Neural cell (in vitro differentiated cells): ENCODE data around the gene PIGZ. TPM values are rescaled to one million over a fixed set of nuclear protein-coding genes. Genes with fewer than 3 reads are reported as not detected.

ENCODE experiments used
- H2AFZ ChIP-seq: fragments of 200-600, 300-800 bp; sonication (generic), shearing (Covaris generic); 2 replicates; pipeline ENCODE4 v1.6.0; 2014; ENCODE audit warnings: low read depth, mild to moderate bottlenecking, antibody characterized with exemption, low read length, moderate library complexity
- H3F3A ChIP-seq: fragments of 200-600 bp; shearing (Covaris generic); 2 replicates; pipeline ENCODE4 v1.6.1; 2016; ENCODE audit warnings: mild to moderate bottlenecking, moderate library complexity, mixed read lengths, antibody characterized with exemption, low read length; ENCODE audit not compliant: insufficient read depth, poor library complexity, severe bottlenecking
- H3K27ac ChIP-seq: fragments of 200-600, 300-800 bp; sonication (generic), shearing (Covaris generic); 2 replicates; pipeline ENCODE4 v1.5.1; 2014; ENCODE audit warnings: mild to moderate bottlenecking, low read length, moderate library complexity
- H3K27me3 ChIP-seq: fragments of 300-800, 200-600 bp; sonication (generic), shearing (Covaris generic); 2 replicates; pipeline ENCODE4 v1.6.0; 2014; ENCODE audit warnings: mild to moderate bottlenecking, low read depth, low read length, moderate library complexity; ENCODE audit not compliant: insufficient read depth
- H3K36me3 ChIP-seq: fragments of 300-800, 200-600 bp; sonication (generic), shearing (Covaris generic); 2 replicates; pipeline ENCODE4 v1.5.1; 2014; ENCODE audit warnings: mild to moderate bottlenecking, antibody characterized with exemption, low read length, moderate library complexity; ENCODE audit not compliant: insufficient read depth
- H3K4me2 ChIP-seq: fragments of 300-800, 200-600 bp; sonication (generic), shearing (Covaris generic); 2 replicates; pipeline ENCODE4 v1.6.0; 2014; ENCODE audit warnings: mild to moderate bottlenecking, low read length
- H3K4me3 ChIP-seq: fragments of 300-800, 200-600 bp; sonication (generic), shearing (Covaris generic); 2 replicates; pipeline ENCODE4 v1.5.1; 2014; ENCODE audit warnings: mild to moderate bottlenecking, low read length, moderate library complexity
- H3K79me2 ChIP-seq: fragments of 200-600 bp; shearing (Covaris generic); replicated peaks from 2 replicates; pipeline ENCODE4 v1.6.0; 2014; ENCODE audit warnings: mild to moderate bottlenecking, low read length, moderate library complexity; ENCODE audit not compliant: insufficient read depth
- H3K9ac ChIP-seq: fragments of 300-800, 200-600 bp; sonication (generic), shearing (Covaris generic); 2 replicates; pipeline ENCODE4 v1.6.1; 2016; ENCODE audit warnings: mild to moderate bottlenecking, low read length, mixed read lengths
- H3K9me2 ChIP-seq: fragments of 200-600 bp; shearing (Covaris generic); 2 replicates; pipeline ENCODE4 v1.6.1; 2016; ENCODE audit warnings: mild to moderate bottlenecking, low read length, mixed read lengths; ENCODE audit not compliant: insufficient read depth
- H3K9me3 ChIP-seq: fragments of 200-600, 300-800 bp; sonication (generic), shearing (Covaris generic); 2 replicates; pipeline ENCODE4 v1.6.1; 2016; ENCODE audit warnings: mild to moderate bottlenecking, mixed run types, low read length, moderate library complexity, mixed read lengths
- H4K20me1 ChIP-seq: fragments of 200-600 bp; shearing (Covaris generic); 2 replicates; pipeline ENCODE4 v1.6.1; 2016; ENCODE audit warnings: mild to moderate bottlenecking, mixed run types; ENCODE audit not compliant: insufficient read depth
- CTCF ChIP-seq: fragments of 450-650 bp; IDR thresholded peaks from 2 replicates; pipeline ENCODE4 v1.5.1; 2014; ENCODE audit warnings: antibody characterized with exemption, mild to moderate bottlenecking, moderate library complexity; ENCODE audit not compliant: poor library complexity, severe bottlenecking
- EP300 ChIP-seq: fragments of 450-650 bp; conservative IDR thresholded peaks from 2 replicates; pipeline ENCODE4 v1.6.1; 2014; ENCODE audit warnings: antibody characterized with exemption, mild to moderate bottlenecking, moderate library complexity; ENCODE audit not compliant: poor library complexity, severe bottlenecking
- EZH2 ChIP-seq: fragments of 200-600, 300-800 bp; shearing (Covaris generic), sonication (generic); IDR thresholded peaks from 2 replicates; pipeline ENCODE4 v1.6.1; 2014; ENCODE audit warnings: antibody characterized with exemption, low read length, borderline replicate concordance, mild to moderate bottlenecking; ENCODE audit not compliant: insufficient read depth, poor library complexity, severe bottlenecking
- MXI1 ChIP-seq: fragments of 450-650 bp; conservative IDR thresholded peaks from 2 replicates; pipeline ENCODE4 v1.6.1; 2014; ENCODE audit warnings: antibody characterized with exemption, mild to moderate bottlenecking; ENCODE audit not compliant: poor library complexity, severe bottlenecking
- POLR2AphosphoS5 ChIP-seq: IDR thresholded peaks from 2 replicates; pipeline ENCODE4 v1.6.1; 2012
- RAD21 ChIP-seq: fragments of 450-650 bp; conservative IDR thresholded peaks from 2 replicates; pipeline ENCODE4 v1.6.1; 2014; ENCODE audit warnings: antibody characterized with exemption, mild to moderate bottlenecking, moderate library complexity
- REST ChIP-seq: IDR thresholded peaks from 2 replicates; pipeline ENCODE4 v1.6.1; 2012; ENCODE audit warnings: borderline replicate concordance
- SMC3 ChIP-seq: fragments of 450-650 bp; conservative IDR thresholded peaks from 2 replicates; pipeline ENCODE4 v1.6.1; 2014; ENCODE audit warnings: antibody characterized with exemption, mild to moderate bottlenecking, moderate library complexity; ENCODE audit not compliant: poor library complexity
- TAF1 ChIP-seq: IDR thresholded peaks from 2 replicates; pipeline ENCODE4 v1.6.1; 2012; ENCODE audit warnings: low read depth
- polyA plus RNA-seq: library from polyadenylated mRNA; depleted of rRNA; stranded (reverse); fragments of >200 nt; gene quantifications from 2 replicates; pipeline ENCODE4 v1.2.3, GENCODE V29; 2014

PIGZ gene
- polyA plus RNA-seq, 1 donor from 2014 or later, result 6.5 TPM

GRCh38 chr3:196931828-196932587 is 36.6 kb downstream of the PIGZ start:
- H3K4me3 ChIP-seq, result no peak overlapping the region
- no peaks in the 10 kb centered on the region for H3K79me2 ChIP-seq
- H3K36me3 ChIP-seq, result peaks cover 3% of the 10 kb centered on the region
- no peaks in the 10 kb centered on the region for H3K9me3 ChIP-seq
- H2AFZ ChIP-seq, result no peak overlapping the region
- H3K27me3 ChIP-seq, result no peaks in the 10 kb centered on the region
- H3K27ac ChIP-seq, result no peak overlapping the region
- no peaks in the 10 kb centered on the region for H3K9me2 ChIP-seq
- TF ChIP-seq EZH2 (no peak), TAF1 (no peak), REST (no peak), POLR2AphosphoS5 (no peak), EP300 (no peak), MXI1 (no peak), RAD21 (no peak), SMC3 (no peak), CTCF (no peak)
- no peaks in the 10 kb centered on the region for H4K20me1 ChIP-seq
- H3F3A ChIP-seq, result no peaks in the 10 kb centered on the region
- no peak overlapping the region for H3K4me2 ChIP-seq
- no peak overlapping the region for H3K9ac ChIP-seq

- Histone ChIP-seq H4K20me1 (no peaks in the 10 kb centered on the region), H3K79me2 (no peaks in the 10 kb centered on the region), H3K27me3 (no peaks in the 10 kb centered on the region), H3K36me3 (peaks cover 3% of the 10 kb centered on the region), H3K27ac (no peak overlapping the region), H3K9ac (no peak overlapping the region), H3K4me2 (no peak overlapping the region), H3K4me3 (no peak overlapping the region), H3F3A (no peaks in the 10 kb centered on the region), H3K9me2 (no peaks in the 10 kb centered on the region), H3K9me3 (no peaks in the 10 kb centered on the region), H2AFZ (no peak overlapping the region)
- TF ChIP-seq CTCF (no peak), SMC3 (no peak), POLR2AphosphoS5 (no peak), TAF1 (no peak), EP300 (no peak), RAD21 (no peak), EZH2 (no peak), MXI1 (no peak), REST (no peak)
These were observed 37.5 kb downstream of the PIGZ start for GRCh38 chr3:196931157-196931556.
